Measurements from ENCODE around the gene PAPPA.

GRCh38 chr9:116103976-116104820, 49.4 kb upstream of the PAPPA start:
- TF ChIP-seq SMC3 (conservative IDR thresholded peaks at IDR 0.05; ENCODE audit: poor library complexity) (no peak), EZH2 (IDR thresholded peaks at IDR 0.05; ENCODE audit: borderline replicate concordance, insufficient read depth, low read length, poor library complexity, severe bottlenecking) (no peak), CTCF (IDR thresholded peaks at IDR 0.05; ENCODE audit: poor library complexity, severe bottlenecking) (no peak), REST (IDR thresholded peaks at IDR 0.05; ENCODE audit: borderline replicate concordance) (no peak), POLR2AphosphoS5 (IDR thresholded peaks at IDR 0.05) (no peak), TAF1 (IDR thresholded peaks at IDR 0.05; ENCODE audit: low read depth) (no peak), EP300 (conservative IDR thresholded peaks at IDR 0.05; ENCODE audit: poor library complexity, severe bottlenecking) (no peak), RAD21 (conservative IDR thresholded peaks at IDR 0.05) (no peak)
